Thyroid gland (tissue), 4 donors: Measurements from ENCODE around the gene VAT1L. TPM values are rescaled to one million over a fixed set of nuclear protein-coding genes. Genes with fewer than 3 reads are reported as not detected.

Experiments used
- DNase-seq, 2 donors: peaks; one replicate each; pipeline ENCODE4 v3.0.0-alpha.2; 2019
- H3K27ac ChIP-seq, 3 donors: fragments of 200-600 bp; sonication (generic); 1 replicate in 2 of 3; 2 replicates in 1 of 3; pipeline ENCODE4 v1.5.1; 2016 to 2019; ENCODE audit warnings: mild to moderate bottlenecking in 1 of 3, moderate library complexity in 1 of 3
- H3K27me3 ChIP-seq: fragments of 200-600 bp; sonication (generic); one replicate; pipeline ENCODE4 v1.5.1; 2019
- H3K36me3 ChIP-seq, 2 donors: fragments of 200-600 bp; sonication (generic); one replicate each; pipeline ENCODE4 v1.5.1; 2016 to 2019
- H3K4me1 ChIP-seq, 2 donors: fragments of 200-600 bp; sonication (generic); one replicate each; pipeline ENCODE4 v1.5.1; 2017 to 2019
- H3K4me3 ChIP-seq, 3 donors: fragments of 200-600 bp; sonication (generic); replicated peaks in 1 of 3; 1 replicate in 2 of 3; 2 replicates in 1 of 3; pipeline ENCODE4 v1.5.1; 2016; ENCODE audit warnings: mild to moderate bottlenecking in 1 of 3
- H3K9me3 ChIP-seq: fragments of 200-600 bp; sonication (generic); one replicate; pipeline ENCODE4 v1.5.1; 2017
- POLR2A ChIP-seq, 2 donors: fragments of 450-650 bp; IDR thresholded peaks; one replicate each; pipeline ENCODE4 v1.6.1; 2017; ENCODE audit warnings: antibody characterized with exemption in 2 of 2, mild to moderate bottlenecking in 2 of 2, moderate library complexity in 1 of 2
- WGBS, 2 donors: methylation state at CpG; one replicate each; pipeline ENCODE4 v1.1.5; 2017; 5-methylcytosine and 5-hydroxymethylcytosine counted together
- intact Hi-C: fragments of 100-400 bp; cut with DNase I; formaldehyde crosslinking; loops from one replicate; pipeline ENCODE4 v1.15.1; 2023
- total RNA-seq, 4 donors: library from RNA; depleted of rRNA; stranded (reverse); fragments of >200 nt; gene quantifications; one replicate each; pipeline ENCODE4 v1.2.3, GENCODE V29; 2016
- TF ChIP-seq, protein P1 (sequence below), 6 experiments: fragments of 200-600 bp in 3 of 6; fragments of 450-650 bp in 3 of 6; sonication (generic) in 3 of 6; IDR thresholded peaks; one replicate each; pipeline ENCODE4 v1.5.1; 2016 to 2019; ENCODE audit warnings: antibody characterized with exemption in 6 of 6, mild to moderate bottlenecking in 2 of 6, inconsistent platforms in 1 of 6, moderate library complexity in 1 of 6

The VAT1L gene
- total RNA-seq, 4 donors from 2014 or later = 1.9 to 29.7 (median 9.2) TPM

- no peaks in the 10 kb centered on the region for H3K9me3 ChIP-seq
- intact Hi-C loops = no loop called here
- no peak for DNase-seq
- WGBS, 2 donors = 90 to 94% methylated on average over 3 of the region's 3 CpGs
- H3K4me3 ChIP-seq = no peak overlapping the region
- no peak for TF ChIP-seq POLR2A (IDR thresholded peaks at IDR 0.05)
- TF ChIP-seq, protein P1, sequence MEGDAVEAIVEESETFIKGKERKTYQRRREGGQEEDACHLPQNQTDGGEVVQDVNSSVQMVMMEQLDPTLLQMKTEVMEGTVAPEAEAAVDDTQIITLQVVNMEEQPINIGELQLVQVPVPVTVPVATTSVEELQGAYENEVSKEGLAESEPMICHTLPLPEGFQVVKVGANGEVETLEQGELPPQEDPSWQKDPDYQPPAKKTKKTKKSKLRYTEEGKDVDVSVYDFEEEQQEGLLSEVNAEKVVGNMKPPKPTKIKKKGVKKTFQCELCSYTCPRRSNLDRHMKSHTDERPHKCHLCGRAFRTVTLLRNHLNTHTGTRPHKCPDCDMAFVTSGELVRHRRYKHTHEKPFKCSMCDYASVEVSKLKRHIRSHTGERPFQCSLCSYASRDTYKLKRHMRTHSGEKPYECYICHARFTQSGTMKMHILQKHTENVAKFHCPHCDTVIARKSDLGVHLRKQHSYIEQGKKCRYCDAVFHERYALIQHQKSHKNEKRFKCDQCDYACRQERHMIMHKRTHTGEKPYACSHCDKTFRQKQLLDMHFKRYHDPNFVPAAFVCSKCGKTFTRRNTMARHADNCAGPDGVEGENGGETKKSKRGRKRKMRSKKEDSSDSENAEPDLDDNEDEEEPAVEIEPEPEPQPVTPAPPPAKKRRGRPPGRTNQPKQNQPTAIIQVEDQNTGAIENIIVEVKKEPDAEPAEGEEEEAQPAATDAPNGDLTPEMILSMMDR (IDR thresholded peaks at IDR 0.05) = no peak
- no peak overlapping the region for H3K27ac ChIP-seq
- no peaks in the 10 kb centered on the region for H3K36me3 ChIP-seq
- no peaks in the 10 kb centered on the region for H3K27me3 ChIP-seq
- H3K4me1 ChIP-seq = no peaks in the 10 kb centered on the region
Measured at GRCh38 chr16:77842468-77842867, 54.1 kb downstream of the VAT1L start.

DNA sequence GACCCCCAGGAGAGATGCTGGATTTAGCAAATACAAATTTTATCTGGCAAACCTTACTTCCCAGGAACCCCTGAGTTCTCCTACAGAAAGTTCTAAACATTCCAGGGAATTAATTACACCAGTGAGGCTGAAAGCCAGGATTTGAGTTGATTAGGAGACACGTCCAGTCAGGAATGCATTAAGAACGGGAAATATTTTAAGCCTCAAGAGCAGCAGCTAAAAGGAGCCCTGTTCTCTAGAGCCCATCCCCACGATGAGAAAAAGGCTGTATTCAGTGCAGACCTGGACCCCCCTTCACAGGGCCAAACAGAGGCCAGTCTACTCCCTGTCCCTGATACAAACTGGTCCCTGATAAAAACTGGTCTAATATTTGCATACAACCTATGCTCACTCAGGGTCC lies 55.0 kb downstream of the VAT1L start:
- TF ChIP-seq, protein P1 (IDR thresholded peaks at IDR 0.05) = no peak
- no peak for TF ChIP-seq POLR2A (IDR thresholded peaks at IDR 0.05)
- H3K4me1 ChIP-seq = no peaks in the 10 kb centered on the region
- H3K9me3 ChIP-seq = no peaks in the 10 kb centered on the region
- H3K27ac ChIP-seq = no peak overlapping the region
- 52 to 74% methylated on average over 3 of the region's 3 CpGs for WGBS, 2 donors
- DNase-seq = no peak
- no peaks in the 10 kb centered on the region for H3K27me3 ChIP-seq
- no peaks in the 10 kb centered on the region for H3K36me3 ChIP-seq
- intact Hi-C loops = no loop called here
- no peak overlapping the region for H3K4me3 ChIP-seq

GRCh38 chr16:77844801-77845200 lies 56.4 kb downstream of the VAT1L start:
- H3K9me3 ChIP-seq = no peaks in the 10 kb centered on the region
- DNase-seq = no peak
- no peaks in the 10 kb centered on the region for H3K36me3 ChIP-seq
- no peak overlapping the region for H3K4me3 ChIP-seq
- no peak for TF ChIP-seq POLR2A (IDR thresholded peaks at IDR 0.05)
- TF ChIP-seq, protein P1 (IDR thresholded peaks at IDR 0.05) = no peak
- WGBS, 2 donors = 88 to 90% methylated on average over 4 of the region's 4 CpGs
- intact Hi-C loops = no loop called here
- no peaks in the 10 kb centered on the region for H3K27me3 ChIP-seq
- no peak overlapping the region for H3K27ac ChIP-seq
- no peaks in the 10 kb centered on the region for H3K4me1 ChIP-seq

GRCh38 chr16:77849646-77850258 lies 61.4 kb downstream of the VAT1L start:
- WGBS, 2 donors = 87 to 88% methylated on average over 13 of the region's 13 CpGs
- peak in 1 of 2 donors; percentile 6 for DNase-seq
- intact Hi-C loops = no loop called here

More at GRCh38 chr16:77849646-77850258, 61.4 kb downstream of the VAT1L start:
- Histone ChIP-seq H3K36me3 (no peaks in the 10 kb centered on the region), H3K4me1 (peaks cover 6 to 11% of the 10 kb centered on the region in 2 donors), H3K27ac (no peak overlapping the region), H3K9me3 (no peaks in the 10 kb centered on the region), H3K27me3 (no peaks in the 10 kb centered on the region), H3K4me3 (no peak overlapping the region)
- TF ChIP-seq POLR2A (IDR thresholded peaks at IDR 0.05) = no peak
- TF ChIP-seq, protein P1 (IDR thresholded peaks at IDR 0.05) = no peak
